ENCODE results near the gene IL26.

- TF ChIP-seq CTCF (IDR thresholded peaks at IDR 0.05; ENCODE audit: insufficient read depth, low read length, poor library complexity, severe bottlenecking) (no peak), EZH2phosphoT487 (conservative IDR thresholded peaks at IDR 0.05; ENCODE audit: low read length) (no peak)
Observed at GRCh38 chr12:68231691-68232090, 6.1 kb upstream of the IL26 start.
